Measurements from ENCODE around the gene HNRNPR. TPM values are rescaled to one million over a fixed set of nuclear protein-coding genes. Genes with fewer than 3 reads are reported as not detected.

Gene HNRNPR
- total and polyA plus RNA-seq, 3 experiments from 2014 or later = 184 to 201 (median 199) TPM

- Mint-ChIP-seq H3K9me3 (peaks cover 9 to 26% (median 22%) of the 10 kb centered on the region in 5 donors), H3K36me3 (peaks cover 15 to 48% (median 38%) of the 10 kb centered on the region in 3 donors), H3K27ac (peak overlapping the region in 3 of 8 donors; percentile 23 to 91 (median 27)), H3K27me3 (peaks cover 0 to 1% of the 10 kb centered on the region in 2 donors), H3K4me3 (peak overlapping the region; percentile 26 to 99 (median 98)), H3K4me1 (peaks cover 32 to 36% (median 36%) of the 10 kb centered on the region in 3 donors)
- peaks cover 12% of the 10 kb centered on the region for H3K36me3 ChIP-seq (ENCODE audit: insufficient read depth, low read length)
- peaks cover 15% of the 10 kb centered on the region for H3K9me3 ChIP-seq (ENCODE audit: low read length)
- H3K27me3 ChIP-seq (ENCODE audit: insufficient read depth, low read length, poor library complexity, severe bottlenecking) = no peaks in the 10 kb centered on the region
- ChIA-PET CTCF (no interaction called here), POLR2A (interaction anchor here (0.6 kb wide), 1 partner anchor 20 kb away, joined by 5 read pairs; no protein-coding TSS in a partner anchor)
- H3K4me1 ChIP-seq (ENCODE audit: insufficient read depth, low read length) = peaks cover 25% of the 10 kb centered on the region
- no peak overlapping the region for H3K27ac ChIP-seq (ENCODE audit: low read depth, low read length)
- H3K4me3 ChIP-seq (ENCODE audit: low read length) = no peak overlapping the region
- no peak for DNase-seq
Observed at GRCh38 chr1:23366598-23366997, 22.5 kb upstream of the HNRNPR start.

DNA sequence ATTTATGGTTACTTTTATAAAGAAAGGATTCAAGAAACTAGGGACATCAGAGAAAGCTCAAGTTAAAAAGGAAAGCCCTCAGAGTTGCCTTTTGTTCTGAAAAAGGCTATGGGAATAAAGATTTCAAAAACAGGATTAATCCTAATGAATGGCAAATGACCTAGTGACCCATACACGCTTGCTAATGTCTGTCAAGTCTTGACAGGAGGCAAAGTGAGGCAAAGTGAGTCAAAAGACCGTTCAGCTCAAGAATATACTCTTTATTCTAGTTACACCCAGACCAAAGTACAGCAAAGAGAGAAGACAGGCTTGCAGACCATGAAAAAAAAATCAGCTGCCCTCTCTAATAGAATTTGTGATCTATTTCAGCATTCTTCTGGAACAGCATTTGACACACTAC is 22.1 kb upstream of the HNRNPR start:
- peak overlapping the region in 6 of 7 donors; percentile 8 to 98 (median 60) for H3K4me3 Mint-ChIP-seq
- POLR2A ChIA-PET = interaction anchor here (0.6 to 1.2 kb wide), 2 partner anchors 19 to 22 kb away, joined by 5 to 8 read pairs; partner anchors contain the start of gene HNRNPR
- peaks cover 0 to 1% of the 10 kb centered on the region in 2 donors for H3K27me3 Mint-ChIP-seq

DNA sequence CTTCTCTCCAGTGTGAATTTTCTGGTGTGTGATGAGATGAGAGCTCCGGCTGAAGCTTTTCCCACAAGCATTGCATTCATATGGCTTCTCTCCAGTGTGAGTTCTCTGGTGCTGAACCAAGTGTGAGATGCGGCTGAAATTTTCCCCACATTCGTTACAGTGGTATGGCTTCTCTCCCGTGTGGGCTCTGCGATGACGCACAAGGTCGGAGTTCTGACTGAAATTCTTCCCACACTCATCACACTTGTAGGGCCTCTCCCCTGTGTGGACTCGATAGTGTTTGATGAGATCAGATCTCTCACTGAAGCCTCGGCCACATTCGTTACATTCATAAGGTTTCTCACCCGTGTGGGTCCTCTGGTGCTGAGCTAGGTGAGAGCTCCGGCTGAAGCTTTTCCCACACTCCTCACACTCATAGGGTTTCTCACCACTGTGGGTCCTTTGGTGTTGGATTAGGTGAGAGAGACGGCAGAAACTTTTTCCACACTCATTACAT is 18.2 kb upstream of the HNRNPR start:
- Mint-ChIP-seq H3K4me3 (peak overlapping the region in 1 of 7 donors; percentile 40), H3K4me1 (peaks cover 14 to 16% (median 15%) of the 10 kb centered on the region in 3 donors), H3K27ac (no peak overlapping the region), H3K27me3 (no peaks in the 10 kb centered on the region), H3K36me3 (peaks cover 30 to 77% (median 56%) of the 10 kb centered on the region in 3 donors), H3K9me3 (peaks cover 29 to 49% (median 46%) of the 10 kb centered on the region in 5 donors)
- ChIA-PET POLR2A (interaction anchor here (0.6 kb wide), 1 partner anchor 466 kb away, joined by 3 read pairs; no protein-coding TSS in a partner anchor), CTCF (interaction anchor here (1.1 to 1.4 kb wide), 2 partner anchors 14 to 18 kb away, joined by 3 read pairs; partner anchors contain the start of gene HNRNPR)
- Histone ChIP-seq H3K4me3 (ENCODE audit: low read length) (peak overlapping the region; percentile 1), H3K27me3 (ENCODE audit: insufficient read depth, low read length, poor library complexity, severe bottlenecking) (no peaks in the 10 kb centered on the region), H3K36me3 (ENCODE audit: insufficient read depth, low read length) (peaks cover 12% of the 10 kb centered on the region), H3K27ac (ENCODE audit: low read depth, low read length) (no peak overlapping the region), H3K9me3 (ENCODE audit: low read length) (peaks cover 27% of the 10 kb centered on the region), H3K4me1 (ENCODE audit: insufficient read depth, low read length) (peaks cover 5% of the 10 kb centered on the region)
- no peak for DNase-seq

More for the DNA sequence above, 22.1 kb upstream of the HNRNPR start:
- no peak overlapping the region for H3K27ac ChIP-seq (ENCODE audit: low read depth, low read length)
- H3K9me3 ChIP-seq (ENCODE audit: low read length) = peaks cover 19% of the 10 kb centered on the region
- H3K36me3 ChIP-seq (ENCODE audit: insufficient read depth, low read length) = peaks cover 12% of the 10 kb centered on the region
- no peak overlapping the region for H3K4me3 ChIP-seq (ENCODE audit: low read length)
- no peaks in the 10 kb centered on the region for H3K27me3 ChIP-seq (ENCODE audit: insufficient read depth, low read length, poor library complexity, severe bottlenecking)
- CTCF ChIA-PET = no interaction called here
- H3K36me3 Mint-ChIP-seq = peaks cover 17 to 52% (median 43%) of the 10 kb centered on the region in 3 donors
- DNase-seq = no peak
- peaks cover 32 to 36% (median 36%) of the 10 kb centered on the region in 3 donors for H3K4me1 Mint-ChIP-seq
- H3K9me3 Mint-ChIP-seq = peaks cover 14 to 31% (median 26%) of the 10 kb centered on the region in 5 donors
- peak overlapping the region in 1 of 8 donors; percentile 91 for H3K27ac Mint-ChIP-seq
- H3K4me1 ChIP-seq (ENCODE audit: insufficient read depth, low read length) = peaks cover 25% of the 10 kb centered on the region

DNA sequence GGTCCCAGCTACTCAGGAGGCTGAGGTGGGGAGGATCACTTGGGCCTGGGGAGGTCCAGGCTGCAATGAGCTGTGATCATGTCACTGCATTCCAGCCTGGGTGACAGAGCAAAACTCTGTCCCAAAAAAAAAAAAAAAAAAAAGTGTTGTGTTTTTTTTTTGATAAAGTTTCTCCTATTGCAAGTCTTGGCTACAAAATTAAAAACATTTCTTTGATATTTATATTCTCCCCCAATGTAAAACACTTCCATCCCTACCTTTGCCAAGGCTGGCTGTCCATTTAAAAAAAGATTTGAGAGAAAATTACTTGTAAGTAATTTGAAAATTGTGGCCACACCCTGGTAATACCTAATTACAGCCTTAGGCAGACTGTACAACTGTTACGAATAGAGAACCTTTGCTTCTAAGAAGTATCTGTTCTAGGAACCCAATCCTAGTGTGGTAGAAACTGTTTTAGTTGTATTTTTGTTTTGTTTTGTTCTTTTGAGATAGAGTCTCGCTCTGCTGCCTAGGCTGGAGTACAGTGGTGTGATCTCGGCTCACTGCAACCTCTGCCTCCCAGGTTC is 14.3 kb upstream of the HNRNPR start:
- Histone ChIP-seq H3K9me3 (ENCODE audit: low read length) (peaks cover 25% of the 10 kb centered on the region), H3K27me3 (ENCODE audit: insufficient read depth, low read length, poor library complexity, severe bottlenecking) (no peaks in the 10 kb centered on the region), H3K4me1 (ENCODE audit: insufficient read depth, low read length) (no peaks in the 10 kb centered on the region), H3K27ac (ENCODE audit: low read depth, low read length) (no peak overlapping the region), H3K4me3 (ENCODE audit: low read length) (no peak overlapping the region), H3K36me3 (ENCODE audit: insufficient read depth, low read length) (peaks cover 12% of the 10 kb centered on the region)
- H3K27me3 Mint-ChIP-seq = no peaks in the 10 kb centered on the region
- DNase-seq = no peak
- no peak overlapping the region for H3K27ac Mint-ChIP-seq
- no peak overlapping the region for H3K4me3 Mint-ChIP-seq
- ChIA-PET CTCF (no interaction called here), POLR2A (interaction anchor here (0.5 kb wide), 1 partner anchor 96 kb away, joined by 4 read pairs; no protein-coding TSS in a partner anchor)
- peaks cover 3 to 5% (median 4%) of the 10 kb centered on the region in 3 donors for H3K4me1 Mint-ChIP-seq
- peaks cover 29 to 45% (median 44%) of the 10 kb centered on the region in 5 donors for H3K9me3 Mint-ChIP-seq
- H3K36me3 Mint-ChIP-seq = peaks cover 27 to 55% (median 38%) of the 10 kb centered on the region in 3 donors

- H3K27me3 ChIP-seq (ENCODE audit: insufficient read depth, low read length, poor library complexity, severe bottlenecking) = no peaks in the 10 kb centered on the region
- H3K4me3 Mint-ChIP-seq = no peak overlapping the region
- peaks cover 3 to 5% (median 4%) of the 10 kb centered on the region in 3 donors for H3K4me1 Mint-ChIP-seq
- peaks cover 18% of the 10 kb centered on the region for H3K9me3 ChIP-seq (ENCODE audit: low read length)
- no peak overlapping the region for H3K27ac Mint-ChIP-seq
- H3K4me1 ChIP-seq (ENCODE audit: insufficient read depth, low read length) = no peaks in the 10 kb centered on the region
- no peak overlapping the region for H3K27ac ChIP-seq (ENCODE audit: low read depth, low read length)
- no peaks in the 10 kb centered on the region for H3K27me3 Mint-ChIP-seq
- peaks cover 20 to 45% (median 30%) of the 10 kb centered on the region in 3 donors for H3K36me3 Mint-ChIP-seq
- ChIA-PET CTCF (no interaction called here), POLR2A (interaction anchor here (0.5 kb wide), 1 partner anchor 97 kb away, joined by 4 read pairs; no protein-coding TSS in a partner anchor)
- no peak for DNase-seq
- peaks cover 22 to 34% (median 33%) of the 10 kb centered on the region in 5 donors for H3K9me3 Mint-ChIP-seq
- no peak overlapping the region for H3K4me3 ChIP-seq (ENCODE audit: low read length)
- H3K36me3 ChIP-seq (ENCODE audit: insufficient read depth, low read length) = peaks cover 5% of the 10 kb centered on the region
Observed at GRCh38 chr1:23357138-23357908, 13.2 kb upstream of the HNRNPR start.

DNA sequence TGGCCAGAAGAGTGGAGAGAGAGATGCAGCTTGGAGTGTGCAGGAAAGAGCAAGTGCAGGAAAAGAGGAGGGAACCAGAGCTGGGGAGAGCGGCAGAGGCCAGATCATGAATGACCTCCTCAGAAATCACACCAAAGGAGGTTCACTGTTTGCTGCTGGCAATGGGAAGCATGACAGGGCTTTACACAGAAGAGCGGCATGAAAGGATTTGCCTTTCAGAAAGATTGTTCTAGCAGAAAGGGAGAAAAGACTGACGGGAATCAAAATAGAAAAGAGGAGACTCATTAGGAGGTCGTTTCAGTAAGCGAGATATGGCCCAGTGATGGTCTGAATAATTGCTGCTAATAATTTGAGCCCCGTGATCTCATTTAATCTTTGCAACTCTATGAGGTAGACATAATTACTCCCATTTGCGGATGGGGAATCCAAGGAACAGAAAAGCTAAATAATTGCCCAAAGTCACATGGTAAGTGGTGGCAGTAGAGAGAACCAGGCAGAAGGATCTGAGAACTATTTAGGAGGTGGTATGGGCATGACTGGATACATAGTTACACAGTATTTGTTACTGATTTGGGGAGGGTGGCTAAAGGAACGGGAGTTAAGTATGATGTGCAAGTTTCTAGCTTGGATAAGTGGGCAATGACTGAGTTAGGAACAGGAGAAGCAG is 12.5 kb upstream of the HNRNPR start:
- no peak overlapping the region for H3K4me3 ChIP-seq (ENCODE audit: low read length)
- H3K36me3 ChIP-seq (ENCODE audit: insufficient read depth, low read length) = no peaks in the 10 kb centered on the region
- no peaks in the 10 kb centered on the region for H3K27me3 Mint-ChIP-seq
- H3K4me3 Mint-ChIP-seq = no peak overlapping the region
- no peak overlapping the region for H3K27ac ChIP-seq (ENCODE audit: low read depth, low read length)
- H3K27ac Mint-ChIP-seq = peak overlapping the region in 1 of 8 donors; percentile 61
- peaks cover 3 to 5% (median 4%) of the 10 kb centered on the region in 3 donors for H3K4me1 Mint-ChIP-seq
- DNase-seq = no peak
- CTCF ChIA-PET = no interaction called here
- POLR2A ChIA-PET = no interaction called here
- H3K9me3 ChIP-seq (ENCODE audit: low read length) = peaks cover 12% of the 10 kb centered on the region
- no peaks in the 10 kb centered on the region for H3K27me3 ChIP-seq (ENCODE audit: insufficient read depth, low read length, poor library complexity, severe bottlenecking)
- H3K9me3 Mint-ChIP-seq = peaks cover 20 to 27% (median 26%) of the 10 kb centered on the region in 5 donors
- H3K36me3 Mint-ChIP-seq = peaks cover 17 to 38% (median 23%) of the 10 kb centered on the region in 3 donors
- H3K4me1 ChIP-seq (ENCODE audit: insufficient read depth, low read length) = no peaks in the 10 kb centered on the region

GRCh38 chr1:23354245-23354644 is 10.2 kb upstream of the HNRNPR start:
- H3K4me1 ChIP-seq (ENCODE audit: insufficient read depth, low read length) = no peaks in the 10 kb centered on the region
- no peak for DNase-seq
- CTCF ChIA-PET = interaction anchor here (1.8 kb wide), 1 partner anchor 9 kb away, joined by 4 read pairs; no protein-coding TSS in a partner anchor
- Mint-ChIP-seq H3K9me3 (peaks cover 0 to 5% (median 3%) of the 10 kb centered on the region in 5 donors), H3K4me1 (peaks cover 3 to 5% (median 4%) of the 10 kb centered on the region in 3 donors), H3K27me3 (no peaks in the 10 kb centered on the region), H3K27ac (no peak overlapping the region), H3K4me3 (no peak overlapping the region), H3K36me3 (peaks cover 2 to 15% (median 3%) of the 10 kb centered on the region in 3 donors)
- no peak overlapping the region for H3K27ac ChIP-seq (ENCODE audit: low read depth, low read length)
- no peak overlapping the region for H3K4me3 ChIP-seq (ENCODE audit: low read length)
- no peaks in the 10 kb centered on the region for H3K27me3 ChIP-seq (ENCODE audit: insufficient read depth, low read length, poor library complexity, severe bottlenecking)
- no peaks in the 10 kb centered on the region for H3K9me3 ChIP-seq (ENCODE audit: low read length)
- H3K36me3 ChIP-seq (ENCODE audit: insufficient read depth, low read length) = no peaks in the 10 kb centered on the region
- POLR2A ChIA-PET = interaction anchor here (0.7 kb wide), 1 partner anchor 16 kb away, joined by 3 read pairs; the partner anchor contains the start of gene ZNF436
